ENCODE results near the gene RHOD.

RHOD gene

GRCh38 chr11:67056267-67057204, at the start of gene RHOD:
RHOD (plus strand) TSS chr11:67056847; CDS start chr11:67056903, 56 bp downstream.
- DNase-seq, result peak; percentile 20

- DNase-seq, result no peak
These were observed 49.5 kb upstream of the RHOD start for GRCh38 chr11:67007126-67007525.

- DNase-seq, result no peak
These were observed 46.2 kb upstream of the RHOD start for GRCh38 chr11:67010296-67010905.

GRCh38 chr11:67013511-67014045, 43.1 kb upstream of the RHOD start:
- DNase-seq, result no peak

- DNase-seq, result no peak
These were observed 42.3 kb upstream of the RHOD start for GRCh38 chr11:67014343-67014742.

- DNase-seq, result no peak
These were observed 41.6 kb upstream of the RHOD start for GRCh38 chr11:67015048-67015447.

- no peak for DNase-seq
These were observed 40.1 kb upstream of the RHOD start for GRCh38 chr11:67016550-67016949.

- no peak for DNase-seq
These were observed 35.7 kb upstream of the RHOD start for GRCh38 chr11:67020949-67021348.

GRCh38 chr11:67022341-67022933, 34.2 kb upstream of the RHOD start:
- no peak for DNase-seq

GRCh38 chr11:67022961-67023956, 33.4 kb upstream of the RHOD start, which contains the start of gene SYT12:
SYT12 (plus strand) TSS chr11:67023134; CDS start chr11:67030145, 7,011 bp downstream.
- no peak for DNase-seq

- DNase-seq, result no peak
These were observed 32.7 kb upstream of the RHOD start for GRCh38 chr11:67023957-67024353.

- peak; percentile 24 for DNase-seq
These were observed 32.2 kb upstream of the RHOD start for GRCh38 chr11:67024410-67024809.

GRCh38 chr11:67024966-67025365, 31.7 kb upstream of the RHOD start:
- DNase-seq, result no peak

GRCh38 chr11:67025750-67026149, 30.9 kb upstream of the RHOD start:
- DNase-seq, result no peak

GRCh38 chr11:67026941-67027340, 29.7 kb upstream of the RHOD start:
- no peak for DNase-seq

GRCh38 chr11:67027483-67027930, 29.1 kb upstream of the RHOD start:
- no peak for DNase-seq

- DNase-seq, result no peak
These were observed 28.6 kb upstream of the RHOD start for GRCh38 chr11:67027943-67028542.

- DNase-seq, result no peak
These were observed 27.5 kb upstream of the RHOD start for GRCh38 chr11:67029146-67029545.

- DNase-seq, result no peak
These were observed 25.7 kb upstream of the RHOD start for GRCh38 chr11:67030976-67031375.

GRCh38 chr11:67031791-67032561, 24.7 kb upstream of the RHOD start:
- no peak for DNase-seq
